Body of pancreas (tissue), 4 donors: ENCODE measurements around the gene ERRFI1.

Experiments used
- POLR2A ChIP-seq, 3 donors: fragments of 450-650 bp; IDR thresholded peaks; one replicate each; pipeline ENCODE4 v1.6.1; 2016; ENCODE audit warnings: antibody characterized with exemption in 3 of 3, mild to moderate bottlenecking in 2 of 3
- TF ChIP-seq, protein P1 (sequence below), 7 experiments: fragments of 450-650 bp in 4 of 7; fragments of 200-600 bp in 3 of 7; sonication (generic) in 3 of 7; IDR thresholded peaks; one replicate each; pipeline ENCODE4 v1.5.1; 2016 to 2019; ENCODE audit warnings: antibody characterized with exemption in 7 of 7

DNA sequence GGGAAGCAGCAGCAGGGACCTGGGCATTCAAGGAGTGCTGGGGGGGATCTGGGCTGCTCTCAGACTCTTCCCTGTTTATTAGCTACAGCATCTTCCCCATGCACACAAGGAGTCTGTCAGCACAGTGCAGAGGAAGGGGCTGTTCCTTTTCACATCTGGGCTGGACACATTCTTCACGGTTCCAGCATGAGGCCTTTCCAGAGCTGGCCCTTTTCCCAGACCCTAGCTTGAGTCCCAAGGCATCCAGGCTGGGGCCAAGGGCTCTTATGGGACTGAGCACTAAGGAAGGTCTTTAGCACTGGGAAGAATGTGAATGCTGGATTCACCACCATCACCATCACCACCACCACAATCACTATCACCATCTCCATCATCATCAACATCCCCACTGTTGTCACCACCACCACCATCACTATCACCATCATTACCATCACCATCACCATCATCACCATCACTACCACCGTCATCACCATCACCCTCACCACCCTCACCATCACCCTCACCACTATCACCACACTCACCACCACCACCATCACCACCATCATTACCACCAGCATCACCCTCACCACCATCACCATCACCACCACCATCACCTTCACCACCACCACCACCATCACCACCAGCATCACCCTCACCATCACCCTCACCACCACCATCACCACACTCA, 36.2 kb downstream of the ERRFI1 start:
- TF ChIP-seq, protein P1, sequence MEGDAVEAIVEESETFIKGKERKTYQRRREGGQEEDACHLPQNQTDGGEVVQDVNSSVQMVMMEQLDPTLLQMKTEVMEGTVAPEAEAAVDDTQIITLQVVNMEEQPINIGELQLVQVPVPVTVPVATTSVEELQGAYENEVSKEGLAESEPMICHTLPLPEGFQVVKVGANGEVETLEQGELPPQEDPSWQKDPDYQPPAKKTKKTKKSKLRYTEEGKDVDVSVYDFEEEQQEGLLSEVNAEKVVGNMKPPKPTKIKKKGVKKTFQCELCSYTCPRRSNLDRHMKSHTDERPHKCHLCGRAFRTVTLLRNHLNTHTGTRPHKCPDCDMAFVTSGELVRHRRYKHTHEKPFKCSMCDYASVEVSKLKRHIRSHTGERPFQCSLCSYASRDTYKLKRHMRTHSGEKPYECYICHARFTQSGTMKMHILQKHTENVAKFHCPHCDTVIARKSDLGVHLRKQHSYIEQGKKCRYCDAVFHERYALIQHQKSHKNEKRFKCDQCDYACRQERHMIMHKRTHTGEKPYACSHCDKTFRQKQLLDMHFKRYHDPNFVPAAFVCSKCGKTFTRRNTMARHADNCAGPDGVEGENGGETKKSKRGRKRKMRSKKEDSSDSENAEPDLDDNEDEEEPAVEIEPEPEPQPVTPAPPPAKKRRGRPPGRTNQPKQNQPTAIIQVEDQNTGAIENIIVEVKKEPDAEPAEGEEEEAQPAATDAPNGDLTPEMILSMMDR (IDR thresholded peaks at IDR 0.05) = no peak
- TF ChIP-seq POLR2A (IDR thresholded peaks at IDR 0.05) = no peak
